ENCODE results near the gene TMEM72.

TMEM72 gene

DNA sequence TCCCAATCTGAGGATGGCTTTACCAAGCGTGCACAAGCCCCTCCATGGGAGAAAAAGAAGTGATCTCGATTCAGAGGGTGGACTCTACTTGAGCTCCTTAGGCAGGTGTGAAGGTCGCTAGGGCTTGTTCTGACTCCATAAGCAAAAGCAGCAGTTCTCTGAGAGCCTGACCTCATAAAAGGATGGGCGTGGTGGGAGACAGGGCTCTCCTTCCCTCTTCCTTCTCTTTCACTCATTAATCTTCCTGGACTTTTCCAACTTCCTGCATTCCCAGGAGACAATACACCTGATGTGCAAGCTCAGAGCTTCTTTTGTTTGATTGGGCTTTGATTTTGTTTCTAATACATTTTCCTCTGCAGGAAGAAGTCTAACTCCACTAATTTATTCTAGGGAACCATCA lies 22.3 kb upstream of the TMEM72 start:
- DNase-seq (ENCODE audit: extremely low spot score, insufficient read length, low read depth) = no peak
- FAIRE-seq = no peak

DNA sequence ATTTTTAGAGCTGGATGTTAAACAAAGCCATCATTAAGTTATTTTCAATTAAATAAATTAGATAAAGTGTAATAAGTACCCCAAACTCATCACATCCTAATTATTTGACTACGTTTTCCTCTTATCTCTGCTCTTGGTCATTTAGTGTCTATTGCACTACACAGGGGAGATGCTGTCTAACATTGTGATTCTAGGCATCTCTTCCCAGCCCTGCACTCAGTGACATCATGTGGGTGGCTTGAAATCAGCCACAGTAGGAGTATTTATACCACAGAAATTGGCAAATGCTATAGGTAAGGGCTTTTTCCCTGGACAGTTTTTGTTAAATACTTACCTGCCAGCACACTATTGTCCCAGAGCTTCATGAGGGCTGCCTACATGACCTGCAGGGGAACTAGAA lies 21.3 kb upstream of the TMEM72 start:
- no peak for FAIRE-seq
- DNase-seq (ENCODE audit: extremely low spot score, insufficient read length, low read depth) = no peak

DNA sequence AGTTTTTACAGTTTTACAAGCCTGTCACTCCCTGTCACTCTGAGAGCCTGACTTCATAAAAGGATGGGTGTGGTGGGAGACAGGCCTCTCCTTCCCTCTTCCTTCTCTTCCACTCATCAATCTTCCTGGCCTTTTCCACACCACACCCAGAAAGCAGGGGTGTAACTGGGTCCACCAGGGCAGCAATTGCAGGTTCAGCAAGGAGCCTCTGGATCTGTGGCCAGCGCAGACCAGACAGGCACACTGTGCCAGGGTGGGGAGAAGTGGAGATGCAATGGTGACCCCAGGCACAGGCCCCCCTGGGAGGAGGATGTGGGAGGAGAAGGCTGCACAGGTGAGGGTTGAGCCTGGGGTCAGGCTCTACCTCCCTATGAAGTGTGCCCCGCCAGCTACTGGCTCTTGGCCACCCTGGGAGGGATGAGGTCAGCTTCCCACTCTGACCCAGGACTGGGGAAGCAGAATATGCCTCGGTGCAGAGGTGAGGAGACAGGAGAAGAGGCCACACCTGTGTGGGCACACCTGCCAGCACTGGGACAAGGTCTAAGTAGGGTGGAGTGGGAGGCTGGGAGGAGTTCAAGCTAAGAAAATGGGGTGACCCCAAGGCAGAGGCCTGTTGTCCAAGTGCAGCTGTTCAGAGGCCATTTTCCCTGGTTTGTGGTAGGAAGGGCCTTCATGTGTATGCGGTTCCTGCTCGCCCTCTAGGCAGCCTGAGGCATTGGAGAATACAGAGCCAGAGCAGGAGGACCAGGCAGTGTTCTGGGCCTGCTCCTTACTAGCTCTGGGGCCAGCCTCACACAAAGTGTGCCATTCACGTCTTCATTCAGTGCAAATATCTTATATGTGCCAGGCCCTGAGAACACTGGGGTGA lies 20.2 kb upstream of the TMEM72 start:
- FAIRE-seq (no peak), DNase-seq (ENCODE audit: extremely low spot score, insufficient read length, low read depth) (no peak)

DNA sequence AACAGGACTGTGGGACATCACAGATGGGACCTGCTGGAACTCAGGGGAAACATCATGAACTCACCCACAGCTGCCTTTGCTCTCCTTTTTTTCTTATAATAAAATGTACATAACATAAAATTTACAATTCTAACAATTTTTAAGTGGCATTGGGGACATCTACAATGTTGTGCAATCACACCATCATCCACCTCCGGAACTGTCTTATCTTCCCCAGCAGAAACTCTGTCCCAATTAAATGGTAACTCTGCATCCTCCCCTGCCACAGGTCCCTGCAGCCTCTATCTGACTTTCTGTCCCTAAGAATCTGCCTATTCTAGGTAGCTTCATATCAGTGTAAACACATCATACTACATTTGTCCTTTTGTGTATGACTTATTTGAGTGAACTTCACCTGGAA lies 19.4 kb upstream of the TMEM72 start:
- no peak for FAIRE-seq
- no peak for DNase-seq (ENCODE audit: extremely low spot score, insufficient read length, low read depth)

DNA sequence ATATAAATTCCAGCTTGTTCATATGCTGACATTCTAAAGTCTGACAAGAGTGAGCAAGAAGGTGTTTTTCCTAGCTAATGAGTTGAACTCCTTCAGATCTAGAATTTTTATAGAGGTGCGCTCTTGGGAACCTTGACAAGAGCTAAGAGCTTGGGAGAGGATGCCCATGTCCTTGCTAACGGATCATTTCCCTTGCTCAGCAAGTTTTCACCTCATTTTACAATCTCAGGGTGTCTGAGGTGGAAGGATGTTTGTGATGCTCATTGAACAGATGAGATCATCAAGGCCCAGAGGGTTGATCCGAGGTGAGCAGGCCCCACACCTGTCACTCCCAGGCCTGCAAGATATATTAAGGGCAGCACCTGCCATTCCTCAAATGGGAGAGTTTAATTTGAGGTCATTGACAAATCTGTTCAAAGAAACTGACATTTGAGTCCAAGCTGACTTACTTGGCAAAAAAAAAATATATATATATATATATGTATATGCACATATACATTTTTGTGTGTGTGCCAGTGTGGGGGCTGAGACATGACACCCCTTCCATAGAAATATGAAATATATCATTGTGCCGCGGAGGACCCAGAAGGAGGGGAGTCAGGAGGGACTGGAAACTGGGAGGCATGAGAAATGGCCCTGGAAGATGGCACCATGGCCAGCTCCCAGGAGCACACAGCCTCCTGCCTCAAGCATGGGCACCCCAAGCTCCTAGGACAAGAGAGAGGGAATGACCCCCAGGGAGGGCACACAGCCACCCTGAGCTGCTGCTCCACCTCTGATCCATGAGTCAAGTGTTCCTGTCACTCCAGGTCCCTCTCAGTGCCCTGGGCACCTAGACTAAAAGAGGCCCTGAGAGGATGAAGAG lies 17.3 kb upstream of the TMEM72 start:
- DNase-seq (ENCODE audit: extremely low spot score, insufficient read length, low read depth) (no peak), FAIRE-seq (no peak)

DNA sequence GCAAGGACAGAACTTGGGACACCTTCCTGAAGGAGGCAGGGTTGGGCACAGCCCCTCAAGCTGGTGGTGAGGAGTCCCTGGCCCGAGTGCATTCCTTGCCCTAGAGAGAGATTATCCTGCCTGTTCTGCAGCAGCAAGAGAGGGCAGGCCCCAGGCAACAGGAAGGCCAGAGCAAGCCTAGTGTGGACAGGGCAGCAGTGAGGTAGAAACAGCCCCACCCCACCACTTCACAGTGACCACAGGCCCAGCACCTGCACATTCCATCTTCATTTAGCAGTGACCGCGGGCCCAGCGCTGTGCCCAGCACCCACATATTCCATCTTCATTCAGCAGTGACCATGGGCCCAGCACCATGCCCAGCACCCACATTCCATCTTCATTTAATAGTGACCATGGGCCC lies 16.4 kb upstream of the TMEM72 start:
- no peak for DNase-seq (ENCODE audit: extremely low spot score, insufficient read length, low read depth)
- no peak for FAIRE-seq

DNA sequence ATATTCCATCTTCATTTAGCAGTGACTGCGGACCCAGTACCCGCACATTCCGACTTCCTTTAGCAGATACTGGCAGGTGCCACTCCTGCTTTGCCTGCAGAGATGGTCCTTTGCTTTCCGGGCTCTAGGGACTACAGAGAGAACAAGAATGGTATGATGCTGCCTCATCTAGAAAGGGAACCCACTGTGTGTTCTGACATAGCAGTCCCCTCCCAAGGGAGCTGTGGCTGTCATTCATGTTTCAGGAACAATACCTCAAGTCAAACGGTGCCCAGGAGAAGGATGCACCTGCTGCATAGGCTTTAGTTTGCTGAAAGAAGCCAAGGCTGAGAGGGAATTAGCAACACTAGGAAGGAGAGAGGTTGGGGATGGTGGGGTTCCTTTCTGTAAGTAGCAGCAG lies 15.9 kb upstream of the TMEM72 start:
- no peak for FAIRE-seq
- DNase-seq (ENCODE audit: extremely low spot score, insufficient read length, low read depth) = no peak

DNA sequence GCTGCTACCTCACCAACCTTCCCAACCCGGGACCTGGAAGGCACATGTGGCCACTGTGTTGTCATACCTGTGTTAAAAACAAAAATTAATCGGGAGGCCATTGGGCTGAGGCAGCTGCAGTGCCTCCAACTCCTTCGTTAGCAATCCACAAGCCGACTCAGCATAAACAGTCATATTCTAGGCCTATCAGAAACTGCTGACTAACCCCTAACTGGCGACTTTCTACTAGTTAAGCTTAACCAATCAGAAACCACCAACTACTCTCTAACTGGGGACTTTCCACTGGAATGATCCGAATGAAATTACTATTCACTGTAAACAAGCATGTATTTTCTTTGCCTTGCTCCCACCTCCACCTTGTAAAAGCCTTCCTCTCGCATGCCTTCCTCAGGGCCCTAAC lies 14.1 kb upstream of the TMEM72 start:
- DNase-seq (ENCODE audit: extremely low spot score, insufficient read length, low read depth) = no peak
- no peak for FAIRE-seq

DNA sequence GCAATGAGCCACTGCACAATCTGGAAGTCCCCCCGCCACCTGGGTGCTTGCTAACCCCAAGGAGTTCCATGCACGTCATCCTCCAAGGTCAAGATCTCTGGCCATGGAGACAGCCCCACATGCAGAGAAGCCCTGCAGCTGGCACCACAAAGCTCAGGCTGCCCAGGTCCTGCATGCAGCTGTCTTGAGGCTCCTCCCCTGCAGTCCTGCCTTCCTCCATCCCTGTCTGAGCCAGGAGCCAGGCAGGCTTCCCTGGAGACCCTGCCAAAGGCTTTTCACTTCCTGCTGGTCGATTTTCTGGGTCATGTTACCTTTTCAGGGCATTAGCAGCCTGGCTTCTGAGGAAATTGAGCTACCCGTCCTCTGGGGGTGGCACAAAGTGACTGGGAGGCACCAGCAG lies 12.5 kb upstream of the TMEM72 start:
- no peak for FAIRE-seq
- DNase-seq (ENCODE audit: extremely low spot score, insufficient read length, low read depth) = no peak

DNA sequence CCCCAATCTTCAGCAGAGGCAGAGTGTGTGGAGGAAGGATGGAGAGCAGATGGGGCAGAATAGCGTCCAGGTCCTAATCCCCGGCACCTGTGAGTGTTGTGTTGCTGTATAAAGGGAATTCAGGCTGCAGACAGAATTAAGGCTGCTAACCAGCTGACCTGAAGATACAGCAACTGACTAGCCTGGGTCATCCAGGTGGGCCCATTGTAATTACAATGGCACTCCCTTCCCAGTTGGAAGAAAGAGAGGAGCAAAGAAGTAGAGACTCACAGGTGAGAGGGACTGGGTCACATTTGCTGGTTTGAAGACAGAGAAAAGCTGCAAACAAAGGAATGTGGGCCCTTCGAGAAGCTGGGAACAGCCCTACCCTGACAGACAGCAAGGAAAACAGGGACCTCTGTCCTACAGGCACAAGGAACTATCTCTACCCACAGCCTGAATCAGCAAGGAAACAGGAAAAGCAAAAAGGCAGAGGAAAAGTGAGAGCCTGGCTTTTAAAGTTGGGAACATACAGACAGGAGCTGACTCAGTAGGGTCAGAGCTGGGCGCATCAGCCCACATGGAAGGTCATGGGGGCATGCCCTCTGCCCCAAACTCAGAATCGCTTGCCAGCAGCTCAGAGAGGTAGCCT lies 11.6 kb upstream of the TMEM72 start:
- DNase-seq (ENCODE audit: extremely low spot score, insufficient read length, low read depth) (no peak), FAIRE-seq (no peak)

DNA sequence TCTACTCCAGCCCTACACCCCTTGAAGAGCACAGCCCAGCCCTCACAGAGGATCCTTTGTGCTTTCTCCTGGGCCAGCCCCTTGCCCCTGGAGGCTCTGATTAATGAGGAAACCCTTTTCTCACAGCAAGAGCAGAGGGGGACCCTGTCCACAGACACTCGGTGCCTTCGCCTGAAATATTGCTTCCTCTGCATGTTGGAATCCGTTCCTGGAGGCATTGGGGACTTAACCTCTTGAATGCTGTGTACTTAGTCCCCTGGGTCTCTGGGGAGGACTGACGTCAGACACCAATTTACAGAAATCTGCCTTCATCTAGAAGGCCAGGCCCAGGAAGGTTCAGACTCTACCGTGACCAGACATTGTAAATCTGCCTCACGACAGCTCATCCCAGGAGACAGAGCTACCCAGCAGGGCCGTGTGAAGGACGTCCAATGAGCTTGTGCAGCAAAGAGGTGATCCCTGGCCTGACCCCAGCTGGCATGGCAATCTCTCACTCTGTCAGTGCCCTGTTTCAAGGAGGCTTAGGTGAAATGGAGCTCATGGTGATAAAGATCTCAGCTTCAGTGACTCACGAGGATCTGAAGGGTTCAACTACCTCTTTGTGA lies 8.1 kb upstream of the TMEM72 start:
- DNase-seq (ENCODE audit: extremely low spot score, insufficient read length, low read depth) = no peak
- no peak for FAIRE-seq

DNA sequence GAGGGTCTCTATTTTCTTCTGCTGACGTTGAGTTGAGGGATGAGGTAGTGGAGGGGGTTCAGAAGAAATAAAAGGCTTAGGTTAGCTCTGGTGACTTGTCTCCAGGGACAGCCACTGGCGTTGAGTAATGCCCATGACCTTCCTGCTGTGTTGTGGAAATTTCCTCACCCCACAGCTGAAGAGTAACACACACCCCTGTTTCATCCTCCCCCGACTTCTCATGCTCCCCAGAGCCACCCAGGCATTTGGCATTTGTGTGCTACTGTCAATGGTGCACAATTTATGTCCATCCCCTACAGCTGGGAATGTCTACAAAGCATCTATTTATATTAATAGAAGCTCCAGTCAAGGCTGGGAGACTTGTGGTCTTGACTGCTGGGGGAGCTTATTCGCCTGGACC lies 4.7 kb upstream of the TMEM72 start:
- DNase-seq (ENCODE audit: extremely low spot score, insufficient read length, low read depth) = no peak

DNA sequence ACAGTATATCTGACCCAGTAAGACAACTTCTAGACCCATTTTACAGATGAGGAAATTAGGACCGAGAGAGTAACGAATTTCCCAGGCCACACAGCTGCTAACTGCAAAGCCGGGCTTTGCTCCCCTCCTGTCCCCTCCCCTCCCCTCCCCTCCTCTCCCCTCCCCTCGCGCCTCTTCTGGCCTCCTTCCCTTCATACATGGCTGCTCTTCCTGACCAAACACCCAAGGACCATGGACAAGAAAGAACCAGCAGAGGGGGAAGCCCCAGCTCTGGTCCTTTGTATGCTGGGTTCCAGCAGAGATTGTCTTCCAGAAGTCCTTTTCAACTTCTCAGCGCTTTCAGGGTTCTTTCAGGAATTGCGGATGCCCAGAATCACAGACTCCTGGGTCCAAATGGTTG lies 3.6 kb upstream of the TMEM72 start:
- FAIRE-seq (no peak), DNase-seq (ENCODE audit: extremely low spot score, insufficient read length, low read depth) (no peak)

More for the DNA sequence above, 4.7 kb upstream of the TMEM72 start:
- FAIRE-seq = no peak

DNA sequence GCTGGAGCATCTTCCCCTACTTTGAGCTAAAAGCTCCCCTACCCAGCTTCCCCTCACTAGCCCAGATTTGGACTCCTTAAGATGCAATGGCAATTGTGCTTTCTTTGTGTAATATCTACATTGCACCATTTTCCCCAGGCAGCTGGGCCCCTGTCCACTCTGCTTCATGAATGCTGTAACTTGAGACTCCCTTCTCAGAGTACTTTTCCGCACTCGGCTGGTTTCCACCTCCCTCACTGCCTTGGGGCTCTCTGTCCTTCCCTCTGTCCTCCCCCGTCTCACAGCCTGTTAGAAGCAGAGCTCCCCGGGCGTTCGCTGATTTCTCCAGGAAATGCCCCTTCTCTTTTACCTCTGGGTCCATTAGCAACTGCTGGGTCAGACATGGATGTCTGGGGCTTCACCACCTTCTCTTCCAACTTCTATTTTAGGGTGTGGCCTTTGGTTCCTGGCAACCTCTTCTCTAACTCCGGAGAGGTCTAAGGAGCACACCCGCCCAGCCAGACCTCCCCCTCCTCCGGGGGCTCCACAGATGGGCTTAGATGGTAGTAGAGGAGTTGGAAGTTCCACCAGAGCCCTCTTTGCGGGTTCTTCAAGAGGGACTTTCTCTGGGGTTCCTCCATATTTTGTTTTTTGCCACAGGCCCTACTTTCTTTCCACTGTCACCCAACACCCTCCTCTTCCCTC lies 2.9 kb upstream of the TMEM72 start:
- FAIRE-seq = no peak
- DNase-seq (ENCODE audit: extremely low spot score, insufficient read length, low read depth) = no peak

DNA sequence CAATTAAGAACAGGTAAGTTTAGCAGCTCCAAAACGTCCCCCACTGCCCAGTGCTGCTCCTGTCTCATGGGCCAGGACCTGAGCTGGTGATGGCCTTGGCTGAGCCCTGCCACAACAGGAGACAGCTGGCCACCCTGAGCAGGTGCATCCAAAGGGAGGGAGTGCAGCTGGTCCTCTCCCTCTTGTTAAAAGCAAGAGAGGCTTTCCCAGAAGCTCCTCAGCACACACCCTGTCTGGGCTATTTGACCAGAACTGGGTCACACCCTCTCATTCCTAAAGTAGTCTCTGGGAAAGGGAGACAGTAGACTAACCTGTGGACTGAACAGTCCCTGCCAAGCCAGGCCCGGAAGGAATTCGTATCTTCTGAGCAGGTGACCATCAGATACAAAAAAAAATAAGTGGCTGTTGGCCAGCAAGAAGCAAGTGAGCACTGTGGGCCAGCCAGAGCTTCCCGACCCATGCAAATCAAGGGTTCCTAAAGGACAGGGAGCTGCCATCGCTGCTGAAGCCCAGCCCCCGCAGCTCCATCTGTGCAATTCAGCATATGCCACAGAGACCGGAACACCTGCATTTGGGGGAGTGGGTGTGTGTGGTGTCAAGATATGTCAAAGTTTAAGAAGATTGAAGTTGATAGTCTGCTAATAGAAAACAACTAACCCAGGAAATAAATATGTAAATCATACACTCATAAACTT lies 2.1 kb upstream of the TMEM72 start:
- FAIRE-seq = no peak
- no peak for DNase-seq (ENCODE audit: extremely low spot score, insufficient read length, low read depth)

DNA sequence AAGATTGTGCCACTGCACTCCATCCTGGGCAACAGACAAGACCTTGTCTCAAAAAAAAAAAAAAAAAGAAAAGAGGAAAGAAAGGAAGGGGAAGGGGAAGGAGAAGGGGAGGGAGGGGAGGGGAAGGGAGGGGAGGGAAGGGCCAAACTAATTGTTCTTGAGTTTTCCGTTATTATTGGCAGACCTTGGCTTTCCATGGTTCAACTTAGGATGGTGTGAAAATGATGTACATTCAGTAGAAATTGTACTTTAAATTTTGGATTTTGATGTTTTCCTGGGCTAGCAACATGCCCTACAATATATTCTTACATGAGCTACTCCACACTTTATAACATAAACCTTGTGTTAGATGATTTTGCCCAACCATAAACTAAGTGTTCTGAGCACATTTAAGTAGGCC lies 1.2 kb upstream of the TMEM72 start:
- DNase-seq (ENCODE audit: extremely low spot score, insufficient read length, low read depth) (no peak), FAIRE-seq (no peak)

DNA sequence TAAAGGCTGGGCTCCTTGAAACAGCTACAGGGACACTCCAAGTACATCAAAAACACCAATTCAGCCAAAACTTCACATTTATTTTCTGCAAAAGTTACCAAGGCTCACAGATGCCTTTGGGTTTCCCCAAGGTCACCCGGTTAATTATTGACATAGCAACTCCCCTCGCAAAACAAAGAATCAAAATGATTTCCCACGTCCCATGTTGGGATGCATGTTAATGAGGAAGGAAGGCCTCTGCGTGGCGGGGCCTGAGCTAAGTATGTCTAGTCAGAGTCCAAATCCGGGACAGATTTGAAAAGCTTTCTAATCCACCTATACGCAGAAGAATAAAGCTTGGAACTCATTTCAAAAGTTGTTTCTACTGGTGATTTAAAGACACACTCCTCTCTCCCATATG lies 535 bp upstream of the TMEM72 start:
- DNase-seq (ENCODE audit: extremely low spot score, insufficient read length, low read depth) = no peak
- FAIRE-seq = no peak

DNA sequence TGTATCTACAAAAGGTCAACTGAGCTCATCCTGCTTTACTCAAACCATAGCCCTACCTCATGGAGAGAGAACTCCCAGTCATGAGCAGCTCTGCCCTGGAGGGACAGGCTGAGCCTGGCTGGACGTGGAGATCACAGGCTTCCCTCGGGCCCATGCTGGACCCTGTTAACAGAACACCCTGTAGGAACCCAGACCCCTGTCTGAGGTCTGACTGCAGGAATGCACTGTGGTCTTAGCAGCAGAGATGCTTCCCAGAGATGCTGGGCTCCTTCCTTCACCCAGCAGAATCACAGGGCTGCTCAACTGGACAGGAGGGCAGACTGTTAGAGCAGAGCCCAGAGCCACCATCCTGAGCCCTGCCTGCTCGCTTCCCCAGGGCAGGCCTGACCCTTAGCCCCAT lies 814 bp downstream of the TMEM72 start:
- no peak for FAIRE-seq
- no peak for DNase-seq (ENCODE audit: extremely low spot score, insufficient read length, low read depth)

DNA sequence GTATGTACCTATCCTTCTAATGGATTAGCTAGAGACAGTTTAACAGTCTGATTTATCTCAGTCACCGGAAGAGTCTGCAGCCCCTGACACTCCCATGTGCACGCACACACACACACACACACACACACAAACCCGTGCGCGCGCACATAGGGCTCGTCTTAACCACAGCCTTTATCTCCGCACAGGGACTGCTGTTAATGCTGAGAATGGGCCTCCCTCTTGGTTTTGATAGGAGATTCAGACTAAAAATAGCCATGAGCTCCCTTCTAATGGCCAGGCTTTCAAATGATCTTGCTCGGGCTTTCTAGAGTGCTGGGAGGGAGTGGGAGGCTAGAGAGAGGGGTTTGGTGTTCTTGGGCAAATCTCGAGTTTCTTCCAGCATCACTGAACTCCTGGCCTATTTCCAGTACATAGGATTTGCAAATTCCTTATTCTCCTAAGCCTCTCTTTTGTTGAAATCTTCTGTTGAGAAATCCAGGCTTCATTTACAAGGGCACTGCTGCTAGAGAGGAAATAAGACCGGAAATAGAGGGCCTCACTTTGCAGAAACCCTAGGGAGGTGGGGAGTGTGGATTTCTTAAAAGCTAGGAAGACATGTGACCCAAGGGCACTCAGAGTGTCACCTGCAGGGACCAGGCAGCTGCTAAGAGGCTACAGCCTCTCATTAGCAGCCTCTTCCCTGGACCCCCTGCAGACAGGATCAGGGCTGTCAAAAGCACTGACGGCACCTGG lies 2.4 kb downstream of the TMEM72 start:
- FAIRE-seq (no peak), DNase-seq (ENCODE audit: extremely low spot score, insufficient read length, low read depth) (no peak)

All from GM18507 (cell line).